ENCODE measurements around the gene RNF224.

DNA sequence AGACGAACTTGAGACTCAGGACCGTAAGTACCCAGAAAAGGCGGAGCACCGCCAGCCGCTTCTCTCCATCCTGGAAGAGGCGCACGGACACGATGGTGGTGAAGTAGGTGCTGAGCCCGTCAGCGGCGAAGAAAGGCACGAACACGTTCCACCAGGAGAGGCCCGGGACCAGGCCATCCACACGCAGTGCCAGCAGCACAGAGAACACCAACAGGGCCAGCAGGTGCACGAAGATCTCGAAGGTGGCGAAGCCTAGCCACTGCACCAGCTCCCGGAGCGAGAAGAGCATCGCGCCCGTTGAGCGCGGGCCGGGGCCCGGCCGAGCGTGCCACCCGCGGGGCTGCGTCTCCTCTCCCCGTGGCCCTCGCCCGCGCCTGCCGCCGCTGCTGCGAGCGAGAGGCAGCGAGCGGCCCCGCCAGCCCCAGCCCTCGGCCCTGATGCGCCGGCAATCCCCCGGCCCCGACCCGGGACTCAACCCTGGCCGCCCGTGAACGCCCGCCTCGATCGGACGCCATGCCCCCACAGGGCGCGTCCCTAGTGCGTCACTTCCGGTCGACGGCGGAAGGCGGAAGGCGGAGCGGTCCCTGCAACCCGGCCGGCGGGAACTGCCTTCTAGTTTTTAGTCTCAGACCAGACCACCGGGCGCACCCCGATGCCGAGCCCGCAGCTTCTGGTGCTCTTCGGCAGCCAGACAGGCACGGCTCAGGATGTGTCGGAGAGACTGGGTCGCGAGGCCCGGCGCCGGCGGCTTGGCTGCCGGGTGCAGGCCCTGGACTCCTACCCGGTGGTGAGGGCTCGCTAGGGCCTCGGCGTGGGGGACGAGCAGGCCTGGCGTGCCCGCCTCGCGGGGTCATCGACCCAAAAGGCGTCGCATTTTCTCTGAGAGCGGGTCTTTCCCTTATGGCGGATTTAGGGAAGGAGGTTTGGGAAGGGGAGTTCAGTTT lies 21.9 kb upstream of the RNF224 start, which contains the start of the genes NDOR1 and TMEM203:
- TF ChIP-seq, protein P1, sequence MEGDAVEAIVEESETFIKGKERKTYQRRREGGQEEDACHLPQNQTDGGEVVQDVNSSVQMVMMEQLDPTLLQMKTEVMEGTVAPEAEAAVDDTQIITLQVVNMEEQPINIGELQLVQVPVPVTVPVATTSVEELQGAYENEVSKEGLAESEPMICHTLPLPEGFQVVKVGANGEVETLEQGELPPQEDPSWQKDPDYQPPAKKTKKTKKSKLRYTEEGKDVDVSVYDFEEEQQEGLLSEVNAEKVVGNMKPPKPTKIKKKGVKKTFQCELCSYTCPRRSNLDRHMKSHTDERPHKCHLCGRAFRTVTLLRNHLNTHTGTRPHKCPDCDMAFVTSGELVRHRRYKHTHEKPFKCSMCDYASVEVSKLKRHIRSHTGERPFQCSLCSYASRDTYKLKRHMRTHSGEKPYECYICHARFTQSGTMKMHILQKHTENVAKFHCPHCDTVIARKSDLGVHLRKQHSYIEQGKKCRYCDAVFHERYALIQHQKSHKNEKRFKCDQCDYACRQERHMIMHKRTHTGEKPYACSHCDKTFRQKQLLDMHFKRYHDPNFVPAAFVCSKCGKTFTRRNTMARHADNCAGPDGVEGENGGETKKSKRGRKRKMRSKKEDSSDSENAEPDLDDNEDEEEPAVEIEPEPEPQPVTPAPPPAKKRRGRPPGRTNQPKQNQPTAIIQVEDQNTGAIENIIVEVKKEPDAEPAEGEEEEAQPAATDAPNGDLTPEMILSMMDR (IDR thresholded peaks at IDR 0.05; ENCODE audit: low read depth, low read length): no peak
- TF ChIP-seq POLR2A (IDR thresholded peaks at IDR 0.05; ENCODE audit: extremely low read depth, insufficient read length): peak; percentile 43
- peak; percentile 88 for TF ChIP-seq MYC (IDR thresholded peaks at IDR 0.05; ENCODE audit: low read depth, low read length)
- TF ChIP-seq, protein P2, sequence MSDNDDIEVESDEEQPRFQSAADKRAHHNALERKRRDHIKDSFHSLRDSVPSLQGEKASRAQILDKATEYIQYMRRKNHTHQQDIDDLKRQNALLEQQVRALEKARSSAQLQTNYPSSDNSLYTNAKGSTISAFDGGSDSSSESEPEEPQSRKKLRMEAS (IDR thresholded peaks at IDR 0.05; ENCODE audit: low read depth, low read length): peak; percentile 55; the same call in 1 of the 2 replicates

Measured in NB4 (cell line).